ENCODE measurements around the gene ARHGAP45.

Gene ARHGAP45

GRCh38 chr19:1089126-1089771, 22.3 kb downstream of the ARHGAP45 start:
- DNase-seq = no peak

DNA sequence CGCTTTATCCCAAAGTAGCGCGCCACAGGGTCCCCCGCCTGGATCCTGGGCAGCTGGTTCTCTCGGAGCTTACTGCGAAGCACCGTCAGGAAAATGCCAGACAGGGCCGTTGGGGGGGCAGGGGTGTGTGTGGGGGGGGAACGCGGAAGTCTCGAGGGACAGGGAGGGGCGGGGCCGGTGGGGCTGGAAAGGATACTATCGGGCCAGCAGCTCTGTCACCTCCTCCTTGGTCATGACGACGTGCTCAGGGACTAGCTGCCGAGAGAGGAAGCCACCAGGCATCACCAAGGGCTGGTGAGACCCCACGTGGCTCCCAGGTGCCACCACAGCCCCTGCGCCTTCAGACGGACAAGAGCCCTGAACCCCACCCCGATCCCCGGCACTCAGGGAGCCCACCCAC, 22.9 kb downstream of the ARHGAP45 start:
- no peak for DNase-seq

DNA sequence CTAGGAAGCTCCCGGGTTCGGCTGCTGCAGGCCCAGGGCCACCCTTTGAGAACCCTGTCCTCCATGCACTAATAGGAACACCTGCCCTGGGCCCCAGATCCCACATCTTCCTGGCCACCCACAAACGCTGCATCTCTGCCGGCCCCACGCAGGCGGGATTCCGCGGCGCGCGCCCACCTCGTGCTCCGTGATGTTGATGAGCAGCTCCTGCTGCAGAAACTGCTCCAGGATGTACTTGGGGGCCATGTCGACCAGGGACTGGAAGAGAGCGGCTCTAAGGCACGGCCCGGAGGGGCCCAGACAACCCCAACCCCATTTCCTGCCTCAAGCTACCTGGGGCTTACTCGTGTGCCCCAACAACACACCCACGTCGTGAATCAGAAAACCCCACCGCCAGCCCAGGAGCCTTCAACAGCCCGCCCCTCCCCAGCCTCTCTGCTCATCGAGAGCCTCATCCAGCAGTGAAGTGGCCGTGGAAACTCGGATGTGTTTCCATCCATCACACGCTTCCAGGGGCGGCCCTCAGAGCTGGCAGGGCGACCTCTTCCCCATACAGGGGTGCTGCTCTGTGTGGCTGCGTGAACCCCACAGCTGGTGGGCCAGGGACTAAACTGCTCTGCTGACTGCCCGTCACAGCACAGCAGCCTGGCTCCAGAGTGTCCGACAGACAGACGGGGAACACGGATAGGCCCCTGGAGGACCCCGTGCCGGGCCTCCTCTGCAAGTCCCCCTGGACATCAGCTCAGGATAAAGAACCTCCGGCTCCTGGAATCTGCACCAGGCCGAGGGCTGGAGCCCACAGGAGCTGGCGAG, 24.0 kb downstream of the ARHGAP45 start:
- DNase-seq = no peak

DNA sequence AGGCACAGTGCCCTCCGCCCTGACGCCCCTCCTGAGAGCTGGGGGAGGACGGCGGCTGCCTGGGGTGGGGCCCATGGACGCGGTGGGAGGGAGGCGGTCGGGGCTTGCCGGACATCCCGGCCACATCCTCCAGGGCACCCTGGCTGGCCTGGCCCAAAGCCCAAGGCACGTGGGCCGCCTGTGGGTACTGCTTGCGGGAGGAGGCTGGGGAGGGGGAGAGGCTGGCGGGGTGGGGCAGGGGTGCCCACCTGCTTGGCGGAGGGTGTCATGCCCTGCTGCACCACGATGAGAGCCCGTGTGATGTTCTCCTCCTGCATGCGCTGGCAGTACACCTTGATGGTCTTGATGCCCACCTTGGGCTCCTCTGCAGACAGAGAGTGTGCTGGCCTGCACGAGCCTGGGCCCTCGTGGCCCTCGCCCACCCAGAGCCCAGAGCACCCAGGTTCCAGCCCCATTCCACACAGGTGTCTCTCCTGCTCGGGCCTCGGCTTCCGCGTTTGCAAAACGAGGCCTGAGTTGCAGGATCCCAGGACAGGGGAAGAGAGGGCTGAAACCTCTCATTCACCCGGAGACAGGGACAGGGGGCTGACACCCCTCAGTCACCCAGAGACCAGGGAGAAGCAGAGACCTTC, 24.7 kb downstream of the ARHGAP45 start:
- DNase-seq = no peak

GRCh38 chr19:1093330-1093729, 26.4 kb downstream of the ARHGAP45 start:
- DNase-seq = no peak

GRCh38 chr19:1093811-1094553, 27.0 kb downstream of the ARHGAP45 start:
- DNase-seq = no peak

GRCh38 chr19:1094655-1094977, 27.6 kb downstream of the ARHGAP45 start:
- DNase-seq = no peak

- DNase-seq = peak; percentile 94
Observed at GRCh38 chr19:1094978-1095701, 28.2 kb downstream of the ARHGAP45 start, which contains the start of gene POLR2E. TSS of gene POLR2E (minus strand) at chr19:1095375. CDS start at chr19:1095315, 60 bp downstream.

GRCh38 chr19:1097810-1098176, 30.8 kb downstream of the ARHGAP45 start:
- no peak for DNase-seq

GRCh38 chr19:1098177-1099051, 31.4 kb downstream of the ARHGAP45 start:
- no peak for DNase-seq

DNA sequence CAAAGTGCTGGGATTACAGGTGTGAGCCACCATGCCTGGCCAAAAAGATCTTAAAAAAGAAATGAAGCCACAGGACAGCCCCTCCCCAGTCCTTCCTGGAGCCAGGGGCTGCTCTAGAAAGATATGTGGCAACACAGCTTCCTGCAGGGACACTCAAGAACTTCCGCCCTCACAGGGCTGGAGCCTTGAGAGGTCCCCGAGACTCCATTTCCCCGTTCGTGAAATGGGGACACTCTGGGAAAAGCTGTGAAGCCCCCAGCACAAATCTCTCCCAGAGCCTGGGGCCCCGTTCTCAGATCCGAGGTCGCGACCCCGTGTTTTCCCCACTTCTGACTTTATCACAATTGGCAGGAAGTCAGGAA, 34.4 kb downstream of the ARHGAP45 start:
- DNase-seq = no peak

DNA sequence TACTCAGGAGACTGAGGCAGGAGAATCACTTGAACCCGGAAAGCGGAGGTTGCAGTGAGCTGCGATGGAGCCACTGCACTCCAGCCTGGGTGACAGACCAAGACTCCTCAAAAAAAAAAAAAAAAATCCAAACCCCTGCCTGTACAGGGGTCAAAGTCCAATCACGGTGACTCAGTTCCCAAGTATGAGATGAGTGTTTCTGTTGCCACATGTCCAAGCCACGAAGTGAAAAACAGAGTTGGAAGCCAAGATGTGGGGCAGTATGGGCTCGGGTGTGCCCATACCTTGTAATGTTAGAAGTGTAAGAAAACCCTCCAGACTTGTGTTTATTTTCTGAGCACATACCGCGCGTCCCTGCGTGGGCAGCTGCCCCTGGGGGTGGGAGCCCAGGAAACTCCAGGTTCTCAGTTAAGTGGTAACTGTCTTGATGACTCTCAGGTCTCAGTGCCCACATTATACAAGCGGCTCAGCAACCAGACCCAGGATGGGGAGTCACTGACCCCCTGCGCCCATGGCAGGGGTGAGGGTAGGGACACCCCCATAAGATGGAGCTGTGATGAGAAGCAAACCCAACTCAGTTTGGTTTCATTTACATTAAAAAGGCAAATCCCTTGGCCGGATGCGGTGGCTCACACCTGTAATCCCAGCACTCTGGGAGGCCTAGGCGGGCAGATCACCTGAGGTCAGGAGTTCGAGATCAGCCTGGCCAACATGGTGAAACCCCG, 35.6 kb downstream of the ARHGAP45 start:
- peak; percentile 96 for DNase-seq

DNA sequence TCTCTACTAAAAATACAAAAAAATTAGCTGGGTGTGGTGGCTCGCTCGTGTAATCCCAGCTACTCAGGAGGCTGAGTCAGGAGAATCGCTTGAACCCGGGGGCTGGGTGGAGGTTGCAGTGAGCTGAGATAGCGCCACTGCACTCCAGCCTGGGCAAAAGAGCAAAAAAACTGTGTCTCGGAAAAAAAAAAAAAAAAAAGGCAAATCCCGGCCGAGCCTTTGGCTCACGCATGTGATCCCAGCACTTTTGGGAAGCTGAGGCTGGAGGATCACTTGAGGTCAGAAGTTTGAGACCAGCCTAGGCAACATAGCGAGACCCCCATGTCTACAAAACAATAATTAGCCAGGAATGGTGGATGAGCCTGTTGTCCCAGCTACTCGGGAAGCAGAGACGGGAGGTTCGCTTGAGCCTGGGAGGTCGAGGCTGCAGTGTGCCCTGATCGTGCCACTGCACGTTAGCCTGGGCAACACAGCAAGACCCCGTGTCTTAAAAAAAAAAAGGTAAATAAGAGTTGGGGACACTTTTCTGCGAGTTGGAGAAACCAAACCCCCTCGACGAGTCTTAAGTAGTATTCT, 36.3 kb downstream of the ARHGAP45 start:
- no peak for DNase-seq

DNA sequence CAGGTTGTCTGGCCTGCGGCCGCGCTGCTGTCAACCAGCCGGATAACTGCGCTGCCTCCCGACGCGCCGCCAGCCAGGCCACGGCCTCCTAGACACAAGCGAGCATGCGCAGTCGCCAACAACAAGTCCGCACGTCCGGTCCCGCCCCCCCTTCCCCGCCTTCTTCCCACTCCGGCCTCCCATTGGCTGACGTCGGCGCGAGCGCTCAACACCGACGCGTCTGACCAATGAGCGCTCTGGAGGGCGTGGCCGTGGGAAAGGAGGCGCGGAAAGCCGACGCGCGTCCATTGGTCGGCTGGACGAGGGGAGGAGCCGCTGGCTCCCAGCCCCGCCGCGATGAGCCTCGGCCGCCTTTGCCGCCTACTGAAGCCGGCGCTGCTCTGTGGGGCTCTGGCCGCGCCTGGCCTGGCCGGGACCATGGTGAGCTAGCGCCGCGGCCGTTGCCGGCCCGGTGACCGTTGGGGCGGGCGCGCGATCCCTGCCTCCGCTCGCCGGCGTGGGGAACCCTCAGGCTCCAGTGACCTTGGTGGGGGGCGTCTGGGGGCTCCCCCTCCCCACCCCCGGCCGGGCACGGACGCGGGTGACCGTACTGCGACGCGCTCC, 36.8 kb downstream of the ARHGAP45 start, which contains the start of gene GPX4:
Gene GPX4 (plus strand): TSS at position 287 of the 603 bp plus-strand sequence. CDS start 50 bp downstream, at position 337.
- DNase-seq = peak; percentile 98

GRCh38 chr19:1104311-1105007, 37.5 kb downstream of the ARHGAP45 start:
- DNase-seq = peak; percentile 24

DNA sequence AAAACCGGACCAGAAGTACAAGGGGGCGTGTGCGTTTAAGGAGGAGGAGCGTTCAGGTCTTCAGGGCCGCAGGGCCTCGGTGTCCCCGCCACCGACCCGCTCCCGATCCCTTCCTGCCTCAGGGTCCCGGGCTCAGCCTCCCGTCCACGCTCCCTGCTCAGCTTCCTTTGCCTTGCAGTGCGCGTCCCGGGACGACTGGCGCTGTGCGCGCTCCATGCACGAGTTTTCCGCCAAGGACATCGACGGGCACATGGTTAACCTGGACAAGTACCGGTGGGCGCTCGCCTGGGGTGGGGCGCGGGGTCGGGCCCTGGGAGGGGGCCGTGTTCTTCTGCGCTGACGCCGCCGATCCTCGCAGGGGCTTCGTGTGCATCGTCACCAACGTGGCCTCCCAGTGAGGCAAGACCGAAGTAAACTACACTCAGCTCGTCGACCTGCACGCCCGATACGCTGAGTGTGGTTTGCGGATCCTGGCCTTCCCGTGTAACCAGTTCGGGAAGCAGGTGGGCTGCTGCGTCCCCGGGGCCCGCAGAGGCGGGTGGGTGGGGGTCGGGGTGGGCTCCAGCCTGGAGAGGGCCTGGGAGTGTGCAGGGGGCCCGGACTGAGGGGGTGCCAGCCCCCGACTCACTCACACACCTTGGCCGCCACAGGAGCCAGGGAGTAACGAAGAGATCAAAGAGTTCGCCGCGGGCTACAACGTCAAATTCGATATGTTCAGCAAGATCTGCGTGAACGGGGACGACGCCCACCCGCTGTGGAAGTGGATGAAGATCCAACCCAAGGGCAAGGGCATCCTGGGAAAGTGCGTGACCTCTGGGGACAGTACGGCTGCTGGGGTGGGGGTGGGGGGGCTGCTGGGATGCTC, 38.3 kb downstream of the ARHGAP45 start:
- no peak for DNase-seq

- DNase-seq = no peak
Observed at GRCh38 chr19:1105873-1106840, 39.2 kb downstream of the ARHGAP45 start.

All from kidney glomerular epithelial cell (primary cell).